C4-2B (cell line): ENCODE measurements around the gene CRELD1.

ENCODE experiments used
- H3K27ac ChIP-seq: fragments of 450-650 bp; 2 replicates; pipeline ENCODE4 v1.5.1; 2017
- CTCF ChIP-seq: fragments of 450-650 bp; conservative IDR thresholded peaks from 2 replicates; pipeline ENCODE4 v1.5.1; 2017; ENCODE audit warnings: mild to moderate bottlenecking
- ZFX ChIP-seq: fragments of 450-650 bp; IDR thresholded peaks from 2 replicates; pipeline ENCODE4 v1.6.1; 2017

The CRELD1 gene

DNA sequence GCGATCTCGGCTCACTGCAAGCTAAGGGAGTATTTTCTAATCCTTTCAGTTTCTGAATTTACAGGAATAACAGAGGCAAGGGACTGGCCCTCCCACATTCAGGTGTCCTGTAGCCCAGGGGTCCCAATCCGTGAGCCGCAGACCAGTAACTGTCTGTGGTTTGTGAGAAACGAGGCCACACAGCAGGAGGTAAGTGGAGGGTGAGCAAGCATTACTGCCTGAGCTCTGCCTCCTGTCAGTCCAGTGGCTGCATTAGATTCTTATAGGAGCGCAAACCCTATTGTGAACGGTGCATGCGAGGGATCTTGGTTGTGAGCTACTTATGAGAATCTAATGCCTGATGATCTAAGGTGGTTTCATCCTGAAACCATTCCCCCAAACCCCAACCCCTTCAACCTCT lies 21.8 kb upstream of the CRELD1 start:
- no peak overlapping the region for H3K27ac ChIP-seq
- TF ChIP-seq ZFX (no peak), CTCF (no peak)

- no peak for TF ChIP-seq CTCF
- no peak for TF ChIP-seq ZFX
- H3K27ac ChIP-seq, result no peak overlapping the region
Observed at GRCh38 chr3:9912294-9912935, 21.2 kb upstream of the CRELD1 start.

GRCh38 chr3:9913601-9914000 lies 20.0 kb upstream of the CRELD1 start:
- peak overlapping the region; percentile 44 for H3K27ac ChIP-seq
- no peak for TF ChIP-seq ZFX
- no peak for TF ChIP-seq CTCF

- H3K27ac ChIP-seq, result peak overlapping the region; percentile 44
- no peak for TF ChIP-seq ZFX
- no peak for TF ChIP-seq CTCF
Observed at GRCh38 chr3:9914011-9914410, 19.6 kb upstream of the CRELD1 start.

DNA sequence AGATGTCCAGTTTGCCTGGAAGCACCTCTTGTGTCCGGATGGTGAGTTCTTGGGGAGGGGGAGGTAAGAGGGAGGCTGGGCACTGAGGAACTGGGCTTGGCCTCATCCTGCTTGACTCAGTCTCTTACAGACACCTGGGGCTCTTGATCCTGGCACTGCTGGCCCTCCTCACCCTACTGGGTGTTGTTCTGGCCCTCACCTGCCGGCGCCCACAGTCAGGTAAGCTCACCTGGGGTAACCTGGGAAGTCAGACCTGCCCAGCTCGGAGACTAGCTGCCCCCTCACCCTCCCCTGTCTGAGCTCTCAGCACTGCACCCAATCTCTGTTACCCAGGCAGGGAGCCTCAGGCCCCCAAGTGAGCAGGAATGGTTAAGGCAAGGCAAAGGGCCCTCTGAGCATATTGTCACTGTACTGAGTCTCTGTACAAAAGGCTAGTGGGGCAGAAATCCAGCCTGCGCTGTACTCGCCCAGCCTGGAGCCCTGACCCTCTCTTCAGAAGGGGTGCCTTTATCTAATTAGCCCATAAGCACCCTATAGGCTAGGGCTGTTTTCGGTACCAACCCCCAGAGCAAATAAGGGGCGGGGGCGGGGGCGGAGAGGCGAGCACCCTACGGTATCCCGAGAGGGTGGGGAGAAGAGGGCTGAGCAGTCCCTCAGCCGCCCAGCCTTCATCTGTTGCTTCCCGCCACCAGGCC lies 18.9 kb upstream of the CRELD1 start:
- peak overlapping the region; percentile 44 for H3K27ac ChIP-seq
- TF ChIP-seq CTCF (no peak), ZFX (no peak)

- no peak overlapping the region; the same call in 1 of the 2 replicates for H3K27ac ChIP-seq
- TF ChIP-seq CTCF, result no peak
Observed at GRCh38 chr3:9915254-9916141, 18.1 kb upstream of the CRELD1 start.

GRCh38 chr3:9916346-9916733 lies 17.3 kb upstream of the CRELD1 start:
- H3K27ac ChIP-seq, result peak overlapping the region; percentile 77
- TF ChIP-seq ZFX, result no peak
- no peak for TF ChIP-seq CTCF
